Measurements from ENCODE around the gene UBR3.

UBR3 gene

GRCh38 chr2:170090229-170090628, 263.0 kb downstream of the UBR3 start:
- H3K4me3 ChIP-seq (ENCODE audit: low read length): no peak overlapping the region
- no peaks in the 10 kb centered on the region for H3K4me1 ChIP-seq (ENCODE audit: low read length)
- no peaks in the 10 kb centered on the region for H3K36me3 ChIP-seq (replicated peaks; ENCODE audit: insufficient read depth, low read length)
- no peaks in the 10 kb centered on the region for H3K9me2 ChIP-seq (replicated peaks; ENCODE audit: insufficient read depth, low read length)
- H3K79me2 ChIP-seq (ENCODE audit: low read length): no peaks in the 10 kb centered on the region
- no peak overlapping the region for H3K27ac ChIP-seq (ENCODE audit: low read length)
- no peaks in the 10 kb centered on the region for H3K9me3 ChIP-seq (replicated peaks; ENCODE audit: insufficient read depth, low read length)
- no peak overlapping the region for H3K9ac ChIP-seq (ENCODE audit: low read length)
- no peaks in the 10 kb centered on the region for H3K27me3 ChIP-seq (replicated peaks; ENCODE audit: insufficient read depth, low read length)
- H3F3A ChIP-seq (ENCODE audit: insufficient read depth, low read length): no peaks in the 10 kb centered on the region
- H4K20me1 ChIP-seq (ENCODE audit: insufficient read depth, low read length): no peaks in the 10 kb centered on the region
- no peak for TF ChIP-seq CTCF (IDR thresholded peaks at IDR 0.05; ENCODE audit: low read length)
- no peak for TF ChIP-seq EZH2phosphoT487 (IDR thresholded peaks at IDR 0.05; ENCODE audit: low read length)
- TF ChIP-seq EZH2 (optimal IDR thresholded peaks at IDR 0.05; ENCODE audit: low read depth, low read length): no peak
- DNase-seq: no peak
- no peak overlapping the region for H3K4me2 ChIP-seq (ENCODE audit: low read depth, low read length)
- no peak overlapping the region for H2AFZ ChIP-seq (ENCODE audit: low read length)

GRCh38 chr2:170091436-170091835, 264.2 kb downstream of the UBR3 start:
- no peaks in the 10 kb centered on the region for H3K9me2 ChIP-seq (replicated peaks; ENCODE audit: insufficient read depth, low read length)
- no peaks in the 10 kb centered on the region for H3K79me2 ChIP-seq (ENCODE audit: low read length)
- no peaks in the 10 kb centered on the region for H4K20me1 ChIP-seq (ENCODE audit: insufficient read depth, low read length)
- H3K27me3 ChIP-seq (replicated peaks; ENCODE audit: insufficient read depth, low read length): no peaks in the 10 kb centered on the region
- H3K36me3 ChIP-seq (replicated peaks; ENCODE audit: insufficient read depth, low read length): no peaks in the 10 kb centered on the region
- H3F3A ChIP-seq (ENCODE audit: insufficient read depth, low read length): no peaks in the 10 kb centered on the region
- H3K4me2 ChIP-seq (ENCODE audit: low read depth, low read length): no peak overlapping the region
- H3K9me3 ChIP-seq (replicated peaks; ENCODE audit: insufficient read depth, low read length): no peaks in the 10 kb centered on the region
- no peak overlapping the region for H3K27ac ChIP-seq (ENCODE audit: low read length)
- H3K9ac ChIP-seq (ENCODE audit: low read length): no peak overlapping the region
- no peak for DNase-seq
- no peaks in the 10 kb centered on the region for H3K4me1 ChIP-seq (ENCODE audit: low read length)
- H3K4me3 ChIP-seq (ENCODE audit: low read length): no peak overlapping the region
- H2AFZ ChIP-seq (ENCODE audit: low read length): no peak overlapping the region
- TF ChIP-seq EZH2phosphoT487 (IDR thresholded peaks at IDR 0.05; ENCODE audit: low read length) (no peak), EZH2 (optimal IDR thresholded peaks at IDR 0.05; ENCODE audit: low read depth, low read length) (no peak), CTCF (IDR thresholded peaks at IDR 0.05; ENCODE audit: low read length) (no peak)

- DNase-seq: no peak
- H3K79me2 ChIP-seq (ENCODE audit: low read length): no peaks in the 10 kb centered on the region
- no peaks in the 10 kb centered on the region for H3F3A ChIP-seq (ENCODE audit: insufficient read depth, low read length)
- H2AFZ ChIP-seq (ENCODE audit: low read length): no peak overlapping the region
- H3K36me3 ChIP-seq (replicated peaks; ENCODE audit: insufficient read depth, low read length): no peaks in the 10 kb centered on the region
- H3K4me2 ChIP-seq (ENCODE audit: low read depth, low read length): no peak overlapping the region
- no peak overlapping the region for H3K27ac ChIP-seq (ENCODE audit: low read length)
- H3K9ac ChIP-seq (ENCODE audit: low read length): no peak overlapping the region
- no peak overlapping the region for H3K4me3 ChIP-seq (ENCODE audit: low read length)
- no peaks in the 10 kb centered on the region for H3K9me3 ChIP-seq (replicated peaks; ENCODE audit: insufficient read depth, low read length)
- no peaks in the 10 kb centered on the region for H3K4me1 ChIP-seq (ENCODE audit: low read length)
- no peaks in the 10 kb centered on the region for H3K27me3 ChIP-seq (replicated peaks; ENCODE audit: insufficient read depth, low read length)
- no peaks in the 10 kb centered on the region for H4K20me1 ChIP-seq (ENCODE audit: insufficient read depth, low read length)
- H3K9me2 ChIP-seq (replicated peaks; ENCODE audit: insufficient read depth, low read length): no peaks in the 10 kb centered on the region
- no peak for TF ChIP-seq EZH2phosphoT487 (IDR thresholded peaks at IDR 0.05; ENCODE audit: low read length)
- no peak for TF ChIP-seq CTCF (IDR thresholded peaks at IDR 0.05; ENCODE audit: low read length)
- no peak for TF ChIP-seq EZH2 (optimal IDR thresholded peaks at IDR 0.05; ENCODE audit: low read depth, low read length)
Observed at GRCh38 chr2:170092436-170093060, 265.3 kb downstream of the UBR3 start.

All from MM.1S (cell line).